Duodenal mucosa (tissue), 2 donors: Measurements from ENCODE around the gene EFCC1.
"Not testable (repeated sequence)": the region's sequence is repeated elsewhere in the genome, so short reads cannot be mapped to it uniquely, and the experiment has no call there.

ENCODE experiments used
- H3K27ac ChIP-seq: one replicate; pipeline ENCODE4 v1.7.0; 2013; ENCODE audit warnings: low read depth, low read length
- H3K27me3 ChIP-seq, 2 donors: one replicate each; pipeline ENCODE4 v1.7.0; 2013; ENCODE audit warnings: low read length in 2 of 2, control low read depth in 1 of 2; ENCODE audit not compliant: insufficient read depth in 2 of 2, control insufficient read depth in 1 of 2
- H3K36me3 ChIP-seq, 2 donors: one replicate each; pipeline ENCODE4 v1.7.0; 2013; ENCODE audit warnings: low read length in 2 of 2, control low read depth in 1 of 2; ENCODE audit not compliant: insufficient read depth in 2 of 2, control insufficient read depth in 1 of 2
- H3K4me1 ChIP-seq, 2 donors: one replicate each; pipeline ENCODE4 v1.7.0; 2013; ENCODE audit warnings: low read length in 2 of 2, control low read depth in 1 of 2; ENCODE audit not compliant: insufficient read depth in 2 of 2, control insufficient read depth in 1 of 2
- H3K4me3 ChIP-seq, 2 donors: one replicate each; pipeline ENCODE4 v1.7.0; 2013; ENCODE audit warnings: low read length in 2 of 2, low read depth in 1 of 2
- H3K9ac ChIP-seq, 2 donors: one replicate each; pipeline ENCODE4 v1.7.0; 2013; ENCODE audit warnings: low read length in 2 of 2, low read depth in 1 of 2
- H3K9me3 ChIP-seq, 2 donors: one replicate each; pipeline ENCODE4 v1.7.0; 2013; ENCODE audit warnings: low read length in 2 of 2, control low read depth in 1 of 2; ENCODE audit not compliant: control insufficient read depth in 1 of 2

Gene EFCC1

DNA sequence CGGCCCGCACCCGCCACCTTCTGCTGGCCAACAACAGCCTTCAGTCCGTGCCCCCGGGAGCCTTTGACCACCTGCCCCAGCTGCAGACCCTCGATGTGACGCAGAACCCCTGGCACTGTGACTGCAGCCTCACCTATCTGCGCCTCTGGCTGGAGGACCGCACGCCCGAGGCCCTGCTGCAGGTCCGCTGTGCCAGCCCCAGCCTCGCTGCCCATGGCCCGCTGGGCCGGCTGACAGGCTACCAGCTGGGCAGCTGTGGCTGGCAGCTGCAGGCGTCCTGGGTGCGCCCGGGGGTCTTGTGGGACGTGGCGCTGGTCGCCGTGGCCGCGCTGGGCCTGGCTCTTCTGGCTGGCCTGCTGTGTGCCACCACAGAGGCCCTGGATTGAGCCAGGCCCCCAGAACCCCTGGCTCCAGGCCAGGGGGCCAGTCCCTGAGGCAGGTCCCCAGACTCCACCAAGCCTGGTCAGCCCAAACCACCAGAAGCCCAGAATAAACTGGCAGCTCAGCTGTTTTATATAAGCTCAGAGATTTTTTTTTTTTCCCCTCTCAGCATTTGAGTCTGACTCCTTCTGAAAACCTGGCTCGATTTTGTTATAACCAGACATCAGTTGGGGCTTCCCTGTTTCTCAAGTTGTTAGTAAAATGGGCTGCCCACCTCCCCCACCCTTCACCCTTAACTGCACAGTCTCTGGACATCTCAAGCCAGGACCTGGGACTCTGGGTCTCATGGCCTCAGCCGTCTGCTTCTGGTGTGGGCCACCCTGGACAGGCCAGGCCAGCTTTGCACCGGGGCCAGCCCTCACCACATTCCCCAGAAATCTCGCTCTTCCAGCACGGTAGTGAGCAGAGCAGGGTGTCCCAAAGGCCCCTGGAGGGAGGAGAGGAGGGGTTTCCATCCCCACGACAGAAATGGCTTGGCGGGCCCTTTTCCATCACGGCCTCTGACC lies 61.1 kb downstream of the EFCC1 start:
- peaks cover 15 to 21% of the 10 kb centered on the region in 2 donors for H3K4me1 ChIP-seq
- H3K36me3 ChIP-seq, result no peaks in the 10 kb centered on the region
- H3K9ac ChIP-seq, result no peak overlapping the region
- no peak overlapping the region for H3K27ac ChIP-seq
- no peak overlapping the region for H3K4me3 ChIP-seq
- no peaks in the 10 kb centered on the region for H3K27me3 ChIP-seq
- no peaks in the 10 kb centered on the region for H3K9me3 ChIP-seq

DNA sequence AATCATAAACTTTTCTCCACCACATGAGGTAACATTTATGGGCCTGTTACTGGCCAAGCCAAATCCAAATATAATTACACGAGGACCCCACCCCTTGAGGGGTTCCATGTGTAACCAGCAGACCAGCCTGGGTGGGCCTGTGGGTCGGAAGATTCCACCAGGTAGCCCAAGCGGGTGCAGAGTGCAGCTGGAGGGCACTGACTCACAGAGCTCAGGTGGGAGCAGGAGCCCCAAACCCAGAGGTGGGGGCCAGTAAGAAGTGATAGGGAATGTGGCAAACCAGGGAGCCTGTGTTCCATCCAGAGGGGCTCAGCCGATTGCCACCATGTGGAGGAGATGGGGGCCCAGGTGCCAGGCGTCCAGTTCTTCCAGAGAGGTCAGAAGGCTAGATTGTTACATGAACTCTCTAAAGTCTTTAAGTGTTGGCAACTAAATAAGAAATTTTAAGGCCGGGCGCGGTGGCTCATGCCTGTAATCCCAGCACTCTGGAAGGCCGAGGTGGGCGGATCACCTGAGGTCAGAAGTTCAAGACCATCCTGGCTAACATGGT lies 62.1 kb downstream of the EFCC1 start:
- Histone ChIP-seq H3K27me3 (no peaks in the 10 kb centered on the region), H3K4me1 (peaks cover 15 to 18% of the 10 kb centered on the region in 2 donors), H3K9ac (no peak overlapping the region), H3K4me3 (no peak overlapping the region), H3K36me3 (no peaks in the 10 kb centered on the region), H3K27ac (no peak overlapping the region), H3K9me3 (no peaks in the 10 kb centered on the region)

DNA sequence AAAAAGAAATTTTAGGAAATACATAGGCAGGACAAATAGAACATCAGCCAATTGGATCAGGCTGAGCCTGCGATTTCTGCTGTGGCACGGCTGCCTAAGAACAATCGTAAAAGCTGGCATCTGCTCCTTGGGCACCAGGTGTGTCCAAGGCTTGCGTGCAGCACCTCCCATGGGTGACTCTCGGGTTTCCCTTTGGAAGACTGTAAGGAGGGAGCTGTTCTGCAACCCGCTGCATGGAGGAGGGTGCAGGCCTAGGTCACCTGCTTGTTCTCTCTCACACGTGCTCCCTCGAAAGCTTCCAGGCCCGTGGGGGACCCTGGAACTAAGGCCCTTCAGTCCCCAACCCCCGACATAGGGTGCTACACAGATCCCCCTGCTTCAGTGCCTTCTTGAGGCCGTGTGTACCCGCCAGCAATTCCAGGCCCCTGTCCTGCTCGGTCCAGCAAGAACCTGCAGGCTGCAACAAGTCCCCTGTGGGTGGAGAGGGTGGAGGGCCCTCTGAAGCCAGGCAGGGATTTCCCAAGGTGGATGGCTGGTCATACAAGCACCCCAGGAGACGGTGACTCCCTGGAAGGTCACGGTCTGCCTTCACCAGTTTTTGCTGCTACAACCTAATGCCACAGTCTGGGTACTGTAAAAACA lies 62.9 kb downstream of the EFCC1 start:
- no peak overlapping the region for H3K27ac ChIP-seq
- H3K4me3 ChIP-seq, result no peak overlapping the region

DNA sequence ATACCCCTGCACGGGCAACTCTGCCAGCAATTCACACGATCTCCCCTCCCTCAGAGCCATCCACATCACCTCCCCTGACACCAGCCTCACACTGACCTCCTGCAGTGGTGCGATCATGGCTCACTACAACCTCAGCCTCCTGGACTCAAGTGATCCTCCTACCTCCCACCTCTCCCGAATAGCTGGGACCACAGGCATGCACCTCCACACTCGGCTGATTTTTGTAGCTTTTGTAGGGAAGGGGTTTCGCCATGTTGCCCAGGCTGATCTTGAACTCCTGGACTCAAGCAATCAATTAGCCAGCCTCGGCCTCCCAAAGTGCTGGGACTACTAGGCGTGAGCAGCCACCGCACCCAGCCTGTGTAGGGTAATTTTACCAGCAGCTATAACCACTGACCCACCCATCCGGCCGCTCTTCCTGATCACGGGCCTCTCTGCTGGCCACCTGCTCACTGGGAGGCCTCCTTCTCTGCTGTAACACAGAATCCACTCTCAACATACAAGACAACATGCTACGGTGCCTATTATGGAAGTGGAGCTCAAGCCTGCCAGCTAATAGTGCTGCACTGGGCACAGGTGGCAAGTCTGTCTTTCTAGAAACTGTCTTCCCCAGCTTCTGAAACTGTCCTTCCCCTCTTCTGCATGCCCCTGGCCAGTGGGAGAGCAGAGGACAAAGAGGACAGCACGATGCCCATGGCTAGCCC lies 64.1 kb downstream of the EFCC1 start:
- Histone ChIP-seq H3K9me3 (no peaks in the 10 kb centered on the region), H3K9ac (peak overlapping the region in 1 of 2 donors; percentile 38), H3K36me3 (no peaks in the 10 kb centered on the region), H3K27me3 (no peaks in the 10 kb centered on the region), H3K4me3 (no peak overlapping the region), H3K27ac (no peak overlapping the region), H3K4me1 (peaks cover 11 to 12% of the 10 kb centered on the region in 2 donors)

More for the DNA sequence above, 62.9 kb downstream of the EFCC1 start:
- H3K27me3 ChIP-seq, result no peaks in the 10 kb centered on the region
- no peak overlapping the region for H3K9ac ChIP-seq
- no peaks in the 10 kb centered on the region for H3K36me3 ChIP-seq
- H3K9me3 ChIP-seq, result no peaks in the 10 kb centered on the region
- H3K4me1 ChIP-seq, result peaks cover 11 to 12% of the 10 kb centered on the region in 2 donors

DNA sequence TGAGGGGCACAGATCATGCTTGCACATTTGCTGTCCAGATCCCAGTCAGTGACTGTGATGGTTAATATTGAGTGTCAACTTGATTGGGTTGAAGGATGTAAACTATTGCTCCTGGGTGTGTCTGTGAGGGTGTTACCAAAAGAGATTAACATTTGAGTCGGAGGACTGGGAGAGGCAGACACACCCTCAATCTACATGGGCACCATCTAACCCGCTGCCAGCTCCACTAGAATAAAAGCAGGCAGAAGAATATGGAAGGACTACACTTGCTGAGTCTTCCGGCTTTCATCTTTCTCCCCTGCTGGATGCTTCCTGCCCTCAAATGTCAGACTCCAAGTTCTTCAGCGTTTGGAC lies 64.6 kb downstream of the EFCC1 start:
- Histone ChIP-seq H3K4me1 (peaks cover 11 to 12% of the 10 kb centered on the region in 2 donors), H3K27ac (no peak overlapping the region), H3K27me3 (no peaks in the 10 kb centered on the region), H3K9ac (no peak overlapping the region), H3K36me3 (no peaks in the 10 kb centered on the region), H3K9me3 (no peaks in the 10 kb centered on the region), H3K4me3 (no peak overlapping the region)

DNA sequence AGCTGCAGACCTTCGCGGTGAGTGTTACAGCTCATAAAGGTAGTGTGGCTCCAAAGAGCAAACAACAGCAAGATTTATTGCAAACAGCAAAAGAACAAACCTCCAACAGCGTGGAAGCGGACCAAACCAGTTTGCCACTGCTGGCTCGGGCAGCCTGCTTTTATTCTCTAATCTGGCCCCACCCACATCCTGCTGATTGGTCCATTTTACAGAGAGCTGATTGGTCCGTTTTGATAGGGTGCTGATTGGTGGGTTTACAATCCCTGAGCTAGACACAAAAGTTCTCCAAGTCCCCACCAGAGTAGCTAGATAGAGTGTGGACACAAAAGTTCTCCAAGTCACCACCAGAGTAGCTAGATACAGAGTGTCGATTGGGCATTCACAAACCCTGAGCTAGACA lies 66.6 kb downstream of the EFCC1 start:
- not testable (repeated sequence) for H3K27me3 ChIP-seq, H3K36me3 ChIP-seq, H3K9me3 ChIP-seq, H3K9ac ChIP-seq, H3K27ac ChIP-seq, H3K4me3 ChIP-seq
- peaks cover 11 to 12% of the 10 kb centered on the region in 2 donors for H3K4me1 ChIP-seq

DNA sequence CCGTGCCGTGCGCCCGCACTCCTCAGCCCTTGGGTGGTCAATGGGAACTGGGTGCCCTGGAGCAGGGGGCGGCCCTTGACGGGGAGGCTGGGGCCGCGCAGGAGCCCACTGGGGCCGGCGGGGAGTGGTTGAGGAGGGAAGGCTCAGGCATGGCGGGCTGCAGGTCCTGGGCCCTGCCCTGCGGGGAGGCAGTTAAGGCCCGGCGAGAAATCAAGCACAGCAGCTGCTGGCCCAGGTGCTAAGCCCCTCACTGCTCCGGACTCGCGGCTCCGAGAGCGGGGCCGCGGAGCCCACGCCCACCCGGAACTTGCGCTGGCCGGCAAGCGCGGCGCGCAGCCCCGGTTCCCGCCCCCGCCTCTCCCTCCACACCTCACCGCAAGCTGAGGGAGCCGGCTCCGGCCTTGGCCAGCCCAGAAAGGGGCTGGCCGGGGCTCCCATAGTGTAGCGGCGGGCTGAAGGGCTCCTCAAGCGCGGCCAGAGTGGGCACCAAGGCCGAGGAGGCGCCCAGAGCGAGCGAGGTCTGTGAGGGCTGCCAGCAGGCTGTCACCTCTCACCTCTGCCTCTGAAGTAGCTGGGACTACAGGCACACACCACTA lies 67.3 kb downstream of the EFCC1 start:
- H3K9me3 ChIP-seq, result no peaks in the 10 kb centered on the region
- H3K4me3 ChIP-seq, result peak overlapping the region in 1 of 2 donors; percentile 32
- no peak overlapping the region for H3K27ac ChIP-seq
- no peaks in the 10 kb centered on the region for H3K36me3 ChIP-seq
- H3K4me1 ChIP-seq, result peaks cover 11 to 12% of the 10 kb centered on the region in 2 donors
- H3K27me3 ChIP-seq, result no peaks in the 10 kb centered on the region
- H3K9ac ChIP-seq, result no peak overlapping the region

DNA sequence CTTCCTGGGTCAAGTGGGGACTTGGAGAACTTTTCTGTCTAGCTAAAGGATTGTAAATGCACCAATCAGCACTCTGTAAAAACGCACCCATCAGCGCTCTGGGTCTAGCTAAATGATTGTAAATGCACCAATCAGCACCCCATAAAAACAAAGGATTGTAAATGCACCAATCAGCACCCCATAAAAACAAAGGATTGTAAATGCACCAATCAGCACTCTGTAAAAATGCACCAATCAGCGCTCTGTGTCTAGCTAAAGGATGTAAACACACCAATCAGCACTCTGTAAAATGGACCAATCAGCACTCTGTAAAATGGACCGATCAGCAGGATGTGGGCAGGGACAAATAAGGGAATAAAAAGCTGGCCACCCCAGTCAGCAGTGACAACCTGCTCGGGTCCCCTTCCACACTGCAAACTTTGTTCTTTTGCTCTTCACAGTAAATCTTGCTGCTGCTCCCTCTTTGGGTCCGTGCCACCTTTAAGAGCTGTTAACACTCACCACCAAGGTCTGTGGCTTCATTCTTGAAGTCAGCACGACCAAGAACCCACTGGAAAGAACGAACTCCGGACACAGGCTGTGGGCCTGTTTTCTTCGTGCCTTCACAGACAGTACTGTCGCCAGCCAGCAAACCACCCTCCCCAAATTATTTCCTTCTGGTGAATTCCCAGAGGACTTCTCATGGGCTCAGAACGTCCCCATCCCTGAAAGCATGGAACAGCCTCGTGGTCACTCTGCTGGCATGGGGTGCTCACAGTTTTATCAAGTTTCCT lies 68.4 kb downstream of the EFCC1 start:
- H3K9me3 ChIP-seq, result not testable (repeated sequence)

DNA sequence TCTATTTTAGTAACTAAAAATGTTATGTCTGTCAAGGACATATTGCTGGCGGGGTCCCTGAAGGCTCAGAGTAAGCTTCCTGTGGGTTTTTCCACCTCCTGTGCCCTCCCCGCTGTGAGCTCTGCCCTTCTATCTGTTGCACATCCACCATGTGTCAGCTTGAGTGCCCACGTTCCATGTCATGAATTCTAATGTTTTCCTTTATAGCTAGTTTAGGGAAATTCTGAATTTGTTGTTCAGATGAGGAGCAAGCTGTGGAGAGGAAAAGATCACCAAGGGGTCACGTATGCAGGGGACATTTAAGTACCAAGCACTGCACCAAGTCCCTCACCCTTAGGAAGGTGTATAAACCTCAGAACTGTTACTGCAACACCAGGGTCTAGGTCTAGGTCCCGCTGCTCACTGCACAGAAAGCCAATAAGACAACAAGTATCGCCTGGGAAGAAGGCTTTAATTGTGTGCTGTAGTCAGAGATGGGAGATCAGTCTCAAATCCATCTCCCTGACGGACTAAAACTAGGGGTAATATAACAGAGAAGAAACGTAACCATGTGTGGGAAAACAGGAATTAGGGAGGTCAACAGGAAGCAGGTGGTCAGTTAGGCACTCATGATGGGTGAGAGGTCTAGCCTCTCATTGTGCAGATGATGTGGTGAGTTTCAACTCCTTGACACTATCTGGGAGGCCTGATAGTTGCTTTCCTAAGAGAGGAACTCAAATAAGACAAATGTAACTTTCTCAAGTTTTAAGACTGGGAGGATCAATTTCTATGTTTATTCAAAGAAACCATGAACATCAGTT lies 69.2 kb downstream of the EFCC1 start:
- H3K36me3 ChIP-seq, result no peaks in the 10 kb centered on the region
- peaks cover 3 to 5% of the 10 kb centered on the region in 2 donors for H3K4me1 ChIP-seq
- H3K9me3 ChIP-seq, result no peaks in the 10 kb centered on the region
- no peak overlapping the region for H3K27ac ChIP-seq
- no peak overlapping the region for H3K4me3 ChIP-seq
- H3K27me3 ChIP-seq, result no peaks in the 10 kb centered on the region
- H3K9ac ChIP-seq, result no peak overlapping the region

More for the DNA sequence above, 68.4 kb downstream of the EFCC1 start:
- not testable (repeated sequence) for H3K36me3 ChIP-seq, H3K9ac ChIP-seq, H3K4me3 ChIP-seq, H3K27me3 ChIP-seq, H3K27ac ChIP-seq
- peaks cover 11 to 12% of the 10 kb centered on the region in 2 donors for H3K4me1 ChIP-seq
